Panc1 (cell line): Measurements from ENCODE around the gene NAT10. TPM values are rescaled to one million over a fixed set of nuclear protein-coding genes. Genes with fewer than 3 reads are reported as not detected.
"Not testable (repeated sequence)": the region's sequence is repeated elsewhere in the genome, so short reads cannot be mapped to it uniquely, and the experiment has no call there.

Experiments
- ATAC-seq: fragments of 200-7000 bp; cut with Tn5 transposase; 2 replicates; pipeline ENCODE4 v1.9.1; 2020; ENCODE audit warnings: mild to moderate bottlenecking, moderate library complexity
- BruUV-seq: library from RNA; stranded (reverse); fragments of 400-500 nt; replicated peaks from 2 replicates; lab custom pipeline; 2021; lab: Mats Ljungman, UMichigan
- CTCF ChIA-PET: fragments of 300-600 bp; sonication (Branson Sonifier 250); formaldehyde crosslinking; loops from one replicate; lab custom pipeline; 2022; ENCODE audit warnings: antibody characterized with exemption; lab: Charles Lee
- POLR2A ChIA-PET: fragments of 300-600 bp; sonication (Branson Sonifier 250); formaldehyde crosslinking; loops from one replicate; lab custom pipeline; 2022; ENCODE audit warnings: antibody characterized with exemption; lab: Charles Lee
- DNase-seq: peaks from one replicate; pipeline ENCODE4 v3.0.0-alpha.2; 2010; ENCODE audit warnings: low read depth, low spot score
- H3K27ac ChIP-seq: 2 replicates; pipeline ENCODE4 v1.5.1; 2011; ENCODE audit warnings: mild to moderate bottlenecking, low read length, inconsistent platforms
- H3K27me3 ChIP-seq: fragments of 200-500 bp; sonication (Bioruptor generic); 2 replicates; pipeline ENCODE4 v1.6.0; 2014; ENCODE audit warnings: low read length, inconsistent platforms; ENCODE audit not compliant: control insufficient read depth, insufficient read depth
- H3K36me3 ChIP-seq: fragments of 200-500 bp; sonication (Bioruptor generic); 2 replicates; pipeline ENCODE4 v1.5.1; 2014; ENCODE audit warnings: inconsistent platforms, mild to moderate bottlenecking, low read length, moderate library complexity; ENCODE audit not compliant: control insufficient read depth, insufficient read depth
- H3K4me1 ChIP-seq: 2 replicates; pipeline ENCODE4 v1.5.1; 2011; ENCODE audit warnings: inconsistent platforms, mild to moderate bottlenecking, low read length, moderate library complexity; ENCODE audit not compliant: control insufficient read depth, insufficient read depth
- H3K4me3 ChIP-seq, 2 experiments: 2 replicates each; pipeline ENCODE4 v1.5.1; 2011 to 2012; ENCODE audit warnings: low read depth in 2 of 2, low read length in 2 of 2, mild to moderate bottlenecking in 2 of 2, inconsistent platforms in 1 of 2, moderate library complexity in 1 of 2
- H3K9me3 ChIP-seq: fragments of 200-500 bp; sonication (Bioruptor generic); 2 replicates; pipeline ENCODE4 v1.5.1; 2014; ENCODE audit warnings: low read depth, mild to moderate bottlenecking, inconsistent platforms, low read length, moderate library complexity; ENCODE audit not compliant: control insufficient read depth, insufficient read depth
- POLR2AphosphoS5 ChIP-seq: IDR thresholded peaks from 2 replicates; pipeline ENCODE4 v1.6.1; 2012; ENCODE audit warnings: mild to moderate bottlenecking, low read depth, low read length, moderate library complexity
- SIN3A ChIP-seq: IDR thresholded peaks from 2 replicates; pipeline ENCODE4 v1.6.1; 2012; ENCODE audit warnings: low read depth, mild to moderate bottlenecking, low read length, moderate library complexity, borderline replicate concordance; ENCODE audit not compliant: insufficient read depth
- TCF7L2 ChIP-seq: IDR thresholded peaks from 2 replicates; pipeline ENCODE4 v1.6.1; 2011; ENCODE audit warnings: mild to moderate bottlenecking, low read depth, low read length, inconsistent platforms
- in situ Hi-C: cut with HindIII; loops from 2 replicates; pipeline ENCODE4 v1.10.0; 2016; ENCODE audit warnings: low sequenced_read_pairs, low pct_unique_long_range_greater_than_20kb
- intact Hi-C: fragments of 100-400 bp; cut with micrococcal nuclease; formaldehyde crosslinking; loops from one replicate; pipeline ENCODE4 v1.10.0; 2022; ENCODE audit not compliant: unreplicated experiment
- total RNA-seq: library from RNA; stranded (reverse); gene quantifications from one replicate; pipeline ENCODE4 v1.2.1, GENCODE V29; 2021; ENCODE audit not compliant: unreplicated experiment
- TF ChIP-seq, protein P1 (sequence below), 2 experiments: IDR thresholded peaks; 2 replicates each; pipeline ENCODE4 v1.6.1; 2011 to 2012; ENCODE audit warnings: low read depth in 2 of 2, control low read depth in 1 of 2, low read length in 1 of 2, mild to moderate bottlenecking in 1 of 2, moderate library complexity in 1 of 2; ENCODE audit not compliant: insufficient read depth in 1 of 2
- TF ChIP-seq, protein P2 (sequence below): fragments of 450-650 bp; IDR thresholded peaks from 2 replicates; pipeline ENCODE4 v1.5.1; 2017; ENCODE audit warnings: mild to moderate bottlenecking

The NAT10 gene
- total RNA-seq, 1 experiment from 2014 or later, result 64.9 TPM

DNA sequence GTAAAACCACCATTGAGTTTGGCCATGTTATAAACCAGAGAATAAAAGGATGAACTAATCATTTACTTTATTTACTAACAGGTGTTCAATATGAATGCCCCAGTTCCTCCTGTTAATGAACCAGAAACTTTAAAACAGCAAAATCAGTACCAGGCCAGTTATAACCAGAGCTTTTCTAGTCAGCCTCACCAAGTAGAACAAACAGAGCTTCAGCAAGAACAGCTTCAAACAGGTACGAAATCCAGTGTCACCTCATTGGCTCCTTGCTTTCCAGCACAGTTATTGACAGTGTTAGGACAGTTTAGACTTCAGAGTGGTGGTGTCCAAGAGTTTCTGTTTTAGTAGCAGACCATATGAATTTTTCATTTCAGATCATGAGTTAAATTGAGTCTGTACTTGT, 13.6 kb upstream of the NAT10 start:
- Histone ChIP-seq H3K36me3 (peaks cover 52% of the 10 kb centered on the region), H3K27me3 (no peaks in the 10 kb centered on the region), H3K4me1 (no peaks in the 10 kb centered on the region), H3K9me3 (no peaks in the 10 kb centered on the region), H3K4me3 (no peak overlapping the region), H3K27ac (no peak overlapping the region)
- DNase-seq, result no peak
- ChIA-PET POLR2A (no interaction called here), CTCF (interaction anchor here (1.5 kb wide), 1 partner anchor 14 kb away, joined by 5 read pairs; the partner anchor contains the start of gene NAT10)
- no TSS peak for BruUV-seq
- intact Hi-C loops, result no loop called here
- TF ChIP-seq, protein P1, sequence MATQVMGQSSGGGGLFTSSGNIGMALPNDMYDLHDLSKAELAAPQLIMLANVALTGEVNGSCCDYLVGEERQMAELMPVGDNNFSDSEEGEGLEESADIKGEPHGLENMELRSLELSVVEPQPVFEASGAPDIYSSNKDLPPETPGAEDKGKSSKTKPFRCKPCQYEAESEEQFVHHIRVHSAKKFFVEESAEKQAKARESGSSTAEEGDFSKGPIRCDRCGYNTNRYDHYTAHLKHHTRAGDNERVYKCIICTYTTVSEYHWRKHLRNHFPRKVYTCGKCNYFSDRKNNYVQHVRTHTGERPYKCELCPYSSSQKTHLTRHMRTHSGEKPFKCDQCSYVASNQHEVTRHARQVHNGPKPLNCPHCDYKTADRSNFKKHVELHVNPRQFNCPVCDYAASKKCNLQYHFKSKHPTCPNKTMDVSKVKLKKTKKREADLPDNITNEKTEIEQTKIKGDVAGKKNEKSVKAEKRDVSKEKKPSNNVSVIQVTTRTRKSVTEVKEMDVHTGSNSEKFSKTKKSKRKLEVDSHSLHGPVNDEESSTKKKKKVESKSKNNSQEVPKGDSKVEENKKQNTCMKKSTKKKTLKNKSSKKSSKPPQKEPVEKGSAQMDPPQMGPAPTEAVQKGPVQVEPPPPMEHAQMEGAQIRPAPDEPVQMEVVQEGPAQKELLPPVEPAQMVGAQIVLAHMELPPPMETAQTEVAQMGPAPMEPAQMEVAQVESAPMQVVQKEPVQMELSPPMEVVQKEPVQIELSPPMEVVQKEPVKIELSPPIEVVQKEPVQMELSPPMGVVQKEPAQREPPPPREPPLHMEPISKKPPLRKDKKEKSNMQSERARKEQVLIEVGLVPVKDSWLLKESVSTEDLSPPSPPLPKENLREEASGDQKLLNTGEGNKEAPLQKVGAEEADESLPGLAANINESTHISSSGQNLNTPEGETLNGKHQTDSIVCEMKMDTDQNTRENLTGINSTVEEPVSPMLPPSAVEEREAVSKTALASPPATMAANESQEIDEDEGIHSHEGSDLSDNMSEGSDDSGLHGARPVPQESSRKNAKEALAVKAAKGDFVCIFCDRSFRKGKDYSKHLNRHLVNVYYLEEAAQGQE (IDR thresholded peaks at IDR 0.05; ENCODE audit: insufficient read depth in 1 of 2, low read depth in 2 of 2, low read length in 1 of 2), result no peak
- TF ChIP-seq, protein P2, sequence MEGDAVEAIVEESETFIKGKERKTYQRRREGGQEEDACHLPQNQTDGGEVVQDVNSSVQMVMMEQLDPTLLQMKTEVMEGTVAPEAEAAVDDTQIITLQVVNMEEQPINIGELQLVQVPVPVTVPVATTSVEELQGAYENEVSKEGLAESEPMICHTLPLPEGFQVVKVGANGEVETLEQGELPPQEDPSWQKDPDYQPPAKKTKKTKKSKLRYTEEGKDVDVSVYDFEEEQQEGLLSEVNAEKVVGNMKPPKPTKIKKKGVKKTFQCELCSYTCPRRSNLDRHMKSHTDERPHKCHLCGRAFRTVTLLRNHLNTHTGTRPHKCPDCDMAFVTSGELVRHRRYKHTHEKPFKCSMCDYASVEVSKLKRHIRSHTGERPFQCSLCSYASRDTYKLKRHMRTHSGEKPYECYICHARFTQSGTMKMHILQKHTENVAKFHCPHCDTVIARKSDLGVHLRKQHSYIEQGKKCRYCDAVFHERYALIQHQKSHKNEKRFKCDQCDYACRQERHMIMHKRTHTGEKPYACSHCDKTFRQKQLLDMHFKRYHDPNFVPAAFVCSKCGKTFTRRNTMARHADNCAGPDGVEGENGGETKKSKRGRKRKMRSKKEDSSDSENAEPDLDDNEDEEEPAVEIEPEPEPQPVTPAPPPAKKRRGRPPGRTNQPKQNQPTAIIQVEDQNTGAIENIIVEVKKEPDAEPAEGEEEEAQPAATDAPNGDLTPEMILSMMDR, result no peak
- in situ Hi-C loops, result no loop called here
- no peak for ATAC-seq

DNA sequence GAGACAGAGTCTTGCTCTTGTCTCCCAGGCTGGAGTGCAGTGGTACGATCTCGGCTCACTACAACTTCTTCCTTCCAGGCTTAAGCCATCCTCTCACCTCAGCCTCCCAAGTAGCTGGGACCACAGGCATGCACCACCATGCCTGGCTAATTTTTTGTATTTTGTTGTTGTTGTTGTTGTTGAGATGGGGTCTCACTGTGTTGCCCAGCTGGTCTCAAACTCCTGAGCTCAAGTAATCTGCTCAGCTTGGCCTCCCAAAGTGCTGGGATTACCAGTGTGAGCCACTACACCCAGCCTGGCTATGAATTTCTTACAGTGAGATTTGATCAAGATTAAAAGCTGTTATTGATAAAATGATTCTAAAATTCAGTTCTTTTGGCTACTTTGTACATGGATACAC, 10.5 kb upstream of the NAT10 start:
- 0 out of 2 replicates have a peak, but pooled peaks have one; percentile 42 for ATAC-seq
- H3K36me3 ChIP-seq, result peaks cover 74% of the 10 kb centered on the region
- H3K4me1 ChIP-seq, intact Hi-C loops, H3K9me3 ChIP-seq, H3K27me3 ChIP-seq, POLR2A ChIA-PET, BruUV-seq, DNase-seq, H3K4me3 ChIP-seq, H3K27ac ChIP-seq, CTCF ChIA-PET, in situ Hi-C loops: not testable (repeated sequence)

DNA sequence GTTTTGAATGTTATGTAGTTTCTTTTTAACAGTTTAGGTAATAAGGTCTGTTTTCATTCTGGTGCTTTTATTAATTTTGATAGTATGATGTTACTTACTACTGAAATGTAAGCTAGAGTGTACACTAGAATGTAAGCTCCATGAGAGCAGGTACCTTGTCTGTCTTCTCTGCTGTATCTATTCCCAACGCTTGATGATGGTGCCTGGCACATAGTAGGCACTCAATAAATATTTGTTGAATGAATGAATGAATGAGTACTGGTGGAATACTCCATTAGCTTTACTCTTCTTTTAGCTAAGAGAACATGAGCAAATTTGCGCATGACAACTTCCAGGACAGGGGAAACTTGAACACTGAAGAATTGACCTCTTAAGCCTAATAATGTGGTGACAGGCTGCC, 6.6 kb upstream of the NAT10 start:
- DNase-seq (no peak), ATAC-seq (no peak)
- intact Hi-C loops (no loop called here), in situ Hi-C loops (no loop called here)
- no TSS peak for BruUV-seq
- H3K4me3 ChIP-seq, result no peak overlapping the region
- no peaks in the 10 kb centered on the region for H3K9me3 ChIP-seq
- ChIA-PET POLR2A (no interaction called here), CTCF (no interaction called here)
- peaks cover 69% of the 10 kb centered on the region for H3K36me3 ChIP-seq
- 0 out of 2 replicates have a peak, but pooled peaks cover 6% of the 10 kb centered on the region for H3K4me1 ChIP-seq
- no peaks in the 10 kb centered on the region for H3K27me3 ChIP-seq
- no peak overlapping the region for H3K27ac ChIP-seq
- TF ChIP-seq, protein P1 (IDR thresholded peaks at IDR 0.05; ENCODE audit: insufficient read depth in 1 of 2, low read depth in 2 of 2, low read length in 1 of 2), result no peak
- TF ChIP-seq TCF7L2 (no peak), POLR2AphosphoS5 (no peak), SIN3A (no peak)
- TF ChIP-seq, protein P2, result no peak
